Thyroid gland (tissue), 4 donors: ENCODE measurements around the gene TERT. TPM values are rescaled to one million over a fixed set of nuclear protein-coding genes. Genes with fewer than 3 reads are reported as not detected.
A peak's percentile ranks its signal among the peaks of the same experiment; 100 is the strongest.

ENCODE experiments used
- DNase-seq, 2 donors: peaks; one replicate each; pipeline ENCODE4 v3.0.0-alpha.2; 2019
- H3K27ac ChIP-seq, 3 donors: fragments of 200-600 bp; sonication (generic); 1 replicate in 2 of 3; 2 replicates in 1 of 3; pipeline ENCODE4 v1.5.1; 2016 to 2019; ENCODE audit warnings: mild to moderate bottlenecking in 1 of 3, moderate library complexity in 1 of 3
- H3K27me3 ChIP-seq: fragments of 200-600 bp; sonication (generic); one replicate; pipeline ENCODE4 v1.5.1; 2019
- H3K36me3 ChIP-seq, 2 donors: fragments of 200-600 bp; sonication (generic); one replicate each; pipeline ENCODE4 v1.5.1; 2016 to 2019
- H3K4me1 ChIP-seq, 2 donors: fragments of 200-600 bp; sonication (generic); one replicate each; pipeline ENCODE4 v1.5.1; 2017 to 2019
- H3K4me3 ChIP-seq, 3 donors: fragments of 200-600 bp; sonication (generic); replicated peaks in 1 of 3; 1 replicate in 2 of 3; 2 replicates in 1 of 3; pipeline ENCODE4 v1.5.1; 2016; ENCODE audit warnings: mild to moderate bottlenecking in 1 of 3
- H3K9me3 ChIP-seq: fragments of 200-600 bp; sonication (generic); one replicate; pipeline ENCODE4 v1.5.1; 2017
- POLR2A ChIP-seq, 2 donors: fragments of 450-650 bp; IDR thresholded peaks; one replicate each; pipeline ENCODE4 v1.6.1; 2017; ENCODE audit warnings: antibody characterized with exemption in 2 of 2, mild to moderate bottlenecking in 2 of 2, moderate library complexity in 1 of 2
- WGBS, 2 donors: methylation state at CpG; one replicate each; pipeline ENCODE4 v1.1.5; 2017; 5-methylcytosine and 5-hydroxymethylcytosine counted together
- intact Hi-C: fragments of 100-400 bp; cut with DNase I; formaldehyde crosslinking; loops from one replicate; pipeline ENCODE4 v1.15.1; 2023
- total RNA-seq, 4 donors: library from RNA; depleted of rRNA; stranded (reverse); fragments of >200 nt; gene quantifications; one replicate each; pipeline ENCODE4 v1.2.3, GENCODE V29; 2016
- TF ChIP-seq, protein P1 (sequence below), 6 experiments: fragments of 200-600 bp in 3 of 6; fragments of 450-650 bp in 3 of 6; sonication (generic) in 3 of 6; IDR thresholded peaks; one replicate each; pipeline ENCODE4 v1.5.1; 2016 to 2019; ENCODE audit warnings: antibody characterized with exemption in 6 of 6, mild to moderate bottlenecking in 2 of 6, inconsistent platforms in 1 of 6, moderate library complexity in 1 of 6

Gene TERT
- total RNA-seq, 4 donors from 2014 or later: not detected

DNA sequence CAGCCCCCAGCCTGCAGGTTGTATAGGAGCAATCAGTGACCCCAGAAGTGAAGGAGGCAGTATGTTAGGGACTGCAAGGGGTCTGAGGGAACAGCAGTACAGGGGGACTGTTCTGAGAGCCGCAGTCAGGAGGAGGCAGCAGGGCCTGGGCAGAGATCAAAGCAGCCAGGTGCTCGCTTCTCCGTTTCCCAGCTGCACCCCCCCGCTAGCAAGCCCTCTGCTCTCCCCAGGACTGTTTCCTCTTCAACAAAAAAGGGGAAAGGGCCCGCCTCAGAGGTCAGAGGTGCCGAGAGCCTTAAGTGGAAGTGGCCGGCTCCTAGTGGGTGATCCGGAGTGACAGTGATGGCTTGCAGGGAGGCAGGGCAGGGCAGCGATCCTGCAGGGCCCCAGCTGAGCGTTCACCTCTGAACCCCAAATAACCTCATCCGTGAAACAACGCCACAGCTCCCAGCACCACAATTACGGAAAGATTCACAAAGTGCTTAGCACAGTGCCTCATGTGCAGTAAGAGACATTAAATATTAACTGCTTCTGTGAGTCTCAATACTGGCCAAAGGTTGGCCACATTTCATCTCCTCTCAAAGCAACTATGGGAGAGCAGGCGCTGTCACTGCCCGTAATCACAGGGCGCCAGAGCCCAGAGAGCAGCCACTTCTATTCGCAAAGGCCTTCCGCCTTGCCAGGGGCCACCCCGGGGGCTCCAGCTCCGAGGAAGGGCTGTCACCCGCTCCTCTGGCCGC, 42.1 kb upstream of the TERT start:
- DNase-seq: no peak
- Histone ChIP-seq H3K27me3 (no peaks in the 10 kb centered on the region), H3K4me1 (no peaks in the 10 kb centered on the region), H3K36me3 (peaks cover 84 to 88% of the 10 kb centered on the region in 2 donors), H3K9me3 (no peaks in the 10 kb centered on the region), H3K4me3 (no peak overlapping the region), H3K27ac (no peak overlapping the region)
- intact Hi-C loops: no loop called here
- TF ChIP-seq, protein P1, sequence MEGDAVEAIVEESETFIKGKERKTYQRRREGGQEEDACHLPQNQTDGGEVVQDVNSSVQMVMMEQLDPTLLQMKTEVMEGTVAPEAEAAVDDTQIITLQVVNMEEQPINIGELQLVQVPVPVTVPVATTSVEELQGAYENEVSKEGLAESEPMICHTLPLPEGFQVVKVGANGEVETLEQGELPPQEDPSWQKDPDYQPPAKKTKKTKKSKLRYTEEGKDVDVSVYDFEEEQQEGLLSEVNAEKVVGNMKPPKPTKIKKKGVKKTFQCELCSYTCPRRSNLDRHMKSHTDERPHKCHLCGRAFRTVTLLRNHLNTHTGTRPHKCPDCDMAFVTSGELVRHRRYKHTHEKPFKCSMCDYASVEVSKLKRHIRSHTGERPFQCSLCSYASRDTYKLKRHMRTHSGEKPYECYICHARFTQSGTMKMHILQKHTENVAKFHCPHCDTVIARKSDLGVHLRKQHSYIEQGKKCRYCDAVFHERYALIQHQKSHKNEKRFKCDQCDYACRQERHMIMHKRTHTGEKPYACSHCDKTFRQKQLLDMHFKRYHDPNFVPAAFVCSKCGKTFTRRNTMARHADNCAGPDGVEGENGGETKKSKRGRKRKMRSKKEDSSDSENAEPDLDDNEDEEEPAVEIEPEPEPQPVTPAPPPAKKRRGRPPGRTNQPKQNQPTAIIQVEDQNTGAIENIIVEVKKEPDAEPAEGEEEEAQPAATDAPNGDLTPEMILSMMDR (IDR thresholded peaks at IDR 0.05): no peak
- TF ChIP-seq POLR2A (IDR thresholded peaks at IDR 0.05): no peak
- 90 to 93% methylated on average over 17 to 22 of the region's 22 CpGs for WGBS, 2 donors

DNA sequence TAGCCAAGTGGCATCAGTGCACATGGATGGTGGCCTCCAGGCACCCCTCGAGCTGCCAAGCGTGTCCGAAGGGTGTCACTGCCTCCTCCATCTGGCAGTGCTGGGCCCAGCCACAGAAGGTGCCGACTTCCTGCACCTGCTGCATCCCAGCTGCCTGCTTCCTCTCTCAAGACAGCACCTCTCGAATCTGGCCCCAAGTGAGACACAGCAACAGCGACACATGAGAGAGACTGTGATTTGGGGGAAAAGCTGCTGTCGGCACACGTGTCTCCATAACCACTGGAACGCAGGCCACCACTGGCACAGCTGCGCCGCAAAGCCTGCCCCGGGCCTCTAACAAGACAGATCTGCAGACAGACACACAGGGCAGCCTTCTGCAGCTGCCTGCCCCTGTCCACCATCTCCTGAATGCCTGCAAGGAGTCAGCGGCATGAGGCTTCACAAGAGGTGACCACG, 41.3 kb upstream of the TERT start:
- no peaks in the 10 kb centered on the region for H3K9me3 ChIP-seq
- TF ChIP-seq, protein P1 (IDR thresholded peaks at IDR 0.05): no peak
- no peak for TF ChIP-seq POLR2A (IDR thresholded peaks at IDR 0.05)
- no peak overlapping the region for H3K4me3 ChIP-seq
- H3K27ac ChIP-seq: no peak overlapping the region
- whole genome bisulfite sequencing, 2 donors: 95 to 98% methylated on average over 7 to 13 of the region's 14 CpGs
- intact Hi-C loops: no loop called here
- H3K4me1 ChIP-seq: no peaks in the 10 kb centered on the region
- H3K27me3 ChIP-seq: no peaks in the 10 kb centered on the region
- peaks cover 84 to 88% of the 10 kb centered on the region in 2 donors for H3K36me3 ChIP-seq
- DNase-seq: peak in 1 of 2 donors; percentile 0

DNA sequence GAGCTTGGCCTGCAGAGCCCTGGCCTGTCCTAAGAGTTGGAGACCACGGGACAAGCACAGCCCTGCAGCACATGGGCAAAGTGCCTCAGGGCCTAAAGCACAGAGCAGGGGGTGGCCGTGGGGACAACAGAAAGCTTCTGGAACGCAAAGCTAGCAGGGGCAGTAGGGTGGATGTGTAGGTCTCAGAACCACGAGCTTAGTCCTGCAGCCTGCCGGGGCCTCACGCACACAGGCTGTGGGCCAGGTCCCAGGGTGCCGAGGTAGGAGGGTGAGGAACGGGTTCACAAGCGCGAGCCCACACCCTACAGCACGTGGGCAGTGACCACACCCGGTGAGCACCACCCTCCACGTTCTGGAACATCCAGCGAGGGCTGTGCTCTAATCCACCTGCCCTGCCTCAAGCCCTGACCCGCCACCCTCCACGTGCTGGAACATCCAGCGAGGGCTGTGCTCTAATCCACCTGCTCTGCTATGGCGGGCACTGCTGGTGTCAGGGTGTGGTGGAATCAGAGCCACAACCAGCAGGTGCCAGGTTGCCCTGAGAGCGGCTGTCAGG, 40.8 kb upstream of the TERT start:
- H3K9me3 ChIP-seq: no peaks in the 10 kb centered on the region
- H3K4me1 ChIP-seq: no peaks in the 10 kb centered on the region
- no peak for DNase-seq
- H3K36me3 ChIP-seq: peaks cover 83 to 88% of the 10 kb centered on the region in 2 donors
- no peaks in the 10 kb centered on the region for H3K27me3 ChIP-seq
- TF ChIP-seq POLR2A (IDR thresholded peaks at IDR 0.05): no peak
- TF ChIP-seq, protein P1 (IDR thresholded peaks at IDR 0.05): no peak
- no peak overlapping the region for H3K4me3 ChIP-seq
- H3K27ac ChIP-seq: no peak overlapping the region
- intact Hi-C loops: no loop called here
- WGBS, 2 donors: 92 to 95% methylated on average over 16 to 19 of the region's 19 CpGs

DNA sequence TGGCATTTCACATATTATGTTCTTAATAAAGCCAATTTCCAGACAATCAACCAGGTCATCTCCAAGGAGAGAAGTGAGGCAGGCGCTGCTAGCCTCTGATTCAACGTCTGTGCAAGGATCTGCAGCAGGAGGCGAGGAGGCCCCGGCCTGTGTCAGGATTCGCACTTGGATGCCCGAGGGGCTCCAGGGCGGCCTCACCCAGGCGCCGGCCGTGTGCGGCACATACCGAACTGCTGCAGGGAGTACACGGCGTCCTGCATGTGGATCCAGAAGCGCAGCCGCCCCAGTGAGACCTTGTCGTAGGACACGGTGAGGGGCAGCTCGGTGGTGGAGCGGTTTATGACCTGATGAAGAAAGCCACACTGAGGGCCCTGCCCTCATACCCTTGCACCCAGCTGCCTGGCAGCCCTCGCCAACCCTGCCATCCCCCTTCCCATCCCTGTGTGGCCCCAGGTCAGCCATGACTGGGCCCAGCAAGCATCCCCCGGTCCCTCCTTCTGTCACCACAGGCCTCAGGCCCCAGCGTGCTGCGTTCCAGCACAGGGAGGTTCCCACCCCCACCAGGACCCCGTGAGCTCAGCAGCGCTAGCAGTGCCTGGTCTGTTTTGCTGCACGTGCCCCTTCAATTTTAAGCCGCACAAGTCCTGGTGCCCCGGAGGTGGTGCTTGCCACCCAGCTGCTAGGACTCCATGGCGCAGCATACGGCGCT, 40.1 kb upstream of the TERT start:
- DNase-seq: peak in 1 of 2 donors; percentile 0
- H3K27ac ChIP-seq: no peak overlapping the region

More for the DNA sequence above, 40.1 kb upstream of the TERT start:
- H3K9me3 ChIP-seq: no peaks in the 10 kb centered on the region
- no peak for TF ChIP-seq POLR2A (IDR thresholded peaks at IDR 0.05)
- TF ChIP-seq, protein P1 (IDR thresholded peaks at IDR 0.05): no peak
- WGBS, 2 donors: 94% methylated on average over 8 to 32 of the region's 32 CpGs
- intact Hi-C loops: no loop called here
- H3K4me3 ChIP-seq: no peak overlapping the region
- H3K36me3 ChIP-seq: peaks cover 83 to 88% of the 10 kb centered on the region in 2 donors
- no peaks in the 10 kb centered on the region for H3K27me3 ChIP-seq
- H3K4me1 ChIP-seq: no peaks in the 10 kb centered on the region
